SH-SY5Y (cell line): ENCODE measurements around the gene TENM4.

Experiments
- GATA2 ChIP-seq: IDR thresholded peaks from 2 replicates; pipeline ENCODE4 v1.6.1; 2011; ENCODE audit warnings: mild to moderate bottlenecking, low read depth, low read length
- GATA3 ChIP-seq: IDR thresholded peaks from 2 replicates; pipeline ENCODE4 v1.6.1; 2011; ENCODE audit warnings: low read depth, mild to moderate bottlenecking, low read length, moderate library complexity

DNA sequence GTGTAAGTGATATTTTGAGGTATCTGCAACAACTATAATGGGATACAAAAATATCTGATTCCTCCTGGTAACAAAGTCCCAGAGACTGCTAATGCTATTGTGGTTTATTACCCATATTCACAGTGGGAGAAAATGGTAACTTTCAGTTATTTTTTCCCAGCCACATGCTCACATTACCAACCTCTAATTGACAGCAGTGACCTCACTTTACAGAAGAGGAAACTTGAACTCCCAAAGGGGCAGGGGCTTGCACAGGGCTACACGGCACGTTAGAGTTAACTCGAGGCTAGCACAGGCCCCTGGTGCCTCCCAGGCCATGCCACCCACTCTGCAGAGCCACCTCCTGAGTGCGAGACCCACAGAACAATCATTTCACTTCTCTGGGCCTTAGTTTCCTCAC, 132.4 kb downstream of the TENM4 start:
- TF ChIP-seq GATA2 = no peak
- no peak for TF ChIP-seq GATA3
